ENCODE results near the gene KLRC2.

Gene KLRC2

DNA sequence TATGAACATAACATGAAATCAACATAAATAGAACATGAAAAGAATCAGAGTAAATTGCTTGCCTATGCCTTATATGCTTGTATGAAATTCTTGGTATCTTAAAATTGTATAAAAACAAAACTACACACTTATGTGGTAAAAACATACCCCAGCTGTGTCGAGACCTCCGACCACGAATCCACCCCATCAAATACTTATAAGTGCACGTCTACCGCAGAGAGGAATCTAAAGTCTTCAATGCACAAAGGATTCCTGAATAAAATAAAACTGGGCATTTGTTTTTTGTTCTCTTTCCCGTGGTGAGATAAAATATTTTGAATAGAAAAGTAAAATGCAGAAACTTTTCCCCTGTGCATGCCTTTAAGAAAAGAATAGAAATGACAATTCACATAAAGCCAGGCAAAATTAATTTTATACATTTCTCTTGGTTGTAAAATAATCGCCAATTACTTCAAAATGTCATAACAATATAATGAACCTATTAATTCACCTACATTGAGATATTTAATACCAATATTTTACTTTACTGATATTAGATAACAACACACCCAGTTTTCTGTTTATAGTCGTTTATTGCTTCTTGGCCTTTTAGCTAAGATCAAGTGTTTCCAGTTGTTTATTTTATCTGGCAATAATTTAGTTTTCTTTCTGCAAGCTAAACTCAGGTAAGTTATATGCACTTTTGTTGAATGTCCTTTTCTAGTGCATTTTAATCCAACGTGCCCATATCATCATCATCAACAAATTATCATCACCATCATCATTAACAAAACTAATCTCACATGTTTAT lies 47.0 kb downstream of the KLRC2 start:
- TF ChIP-seq ZBTB7A (IDR thresholded peaks at IDR 0.05; ENCODE audit: low read depth) = no peak
- no peak for TF ChIP-seq YY1 (IDR thresholded peaks at IDR 0.05; ENCODE audit: low read depth)
- no peak for TF ChIP-seq RAD21 (IDR thresholded peaks at IDR 0.05; ENCODE audit: low read depth)
- TF ChIP-seq, protein P1, sequence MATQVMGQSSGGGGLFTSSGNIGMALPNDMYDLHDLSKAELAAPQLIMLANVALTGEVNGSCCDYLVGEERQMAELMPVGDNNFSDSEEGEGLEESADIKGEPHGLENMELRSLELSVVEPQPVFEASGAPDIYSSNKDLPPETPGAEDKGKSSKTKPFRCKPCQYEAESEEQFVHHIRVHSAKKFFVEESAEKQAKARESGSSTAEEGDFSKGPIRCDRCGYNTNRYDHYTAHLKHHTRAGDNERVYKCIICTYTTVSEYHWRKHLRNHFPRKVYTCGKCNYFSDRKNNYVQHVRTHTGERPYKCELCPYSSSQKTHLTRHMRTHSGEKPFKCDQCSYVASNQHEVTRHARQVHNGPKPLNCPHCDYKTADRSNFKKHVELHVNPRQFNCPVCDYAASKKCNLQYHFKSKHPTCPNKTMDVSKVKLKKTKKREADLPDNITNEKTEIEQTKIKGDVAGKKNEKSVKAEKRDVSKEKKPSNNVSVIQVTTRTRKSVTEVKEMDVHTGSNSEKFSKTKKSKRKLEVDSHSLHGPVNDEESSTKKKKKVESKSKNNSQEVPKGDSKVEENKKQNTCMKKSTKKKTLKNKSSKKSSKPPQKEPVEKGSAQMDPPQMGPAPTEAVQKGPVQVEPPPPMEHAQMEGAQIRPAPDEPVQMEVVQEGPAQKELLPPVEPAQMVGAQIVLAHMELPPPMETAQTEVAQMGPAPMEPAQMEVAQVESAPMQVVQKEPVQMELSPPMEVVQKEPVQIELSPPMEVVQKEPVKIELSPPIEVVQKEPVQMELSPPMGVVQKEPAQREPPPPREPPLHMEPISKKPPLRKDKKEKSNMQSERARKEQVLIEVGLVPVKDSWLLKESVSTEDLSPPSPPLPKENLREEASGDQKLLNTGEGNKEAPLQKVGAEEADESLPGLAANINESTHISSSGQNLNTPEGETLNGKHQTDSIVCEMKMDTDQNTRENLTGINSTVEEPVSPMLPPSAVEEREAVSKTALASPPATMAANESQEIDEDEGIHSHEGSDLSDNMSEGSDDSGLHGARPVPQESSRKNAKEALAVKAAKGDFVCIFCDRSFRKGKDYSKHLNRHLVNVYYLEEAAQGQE (IDR thresholded peaks at IDR 0.05; ENCODE audit: low read depth) = no peak
- no peak for TF ChIP-seq TAF1 (IDR thresholded peaks at IDR 0.05; ENCODE audit: low read depth)
- TF ChIP-seq TEAD4 (IDR thresholded peaks at IDR 0.05) = no peak

DNA sequence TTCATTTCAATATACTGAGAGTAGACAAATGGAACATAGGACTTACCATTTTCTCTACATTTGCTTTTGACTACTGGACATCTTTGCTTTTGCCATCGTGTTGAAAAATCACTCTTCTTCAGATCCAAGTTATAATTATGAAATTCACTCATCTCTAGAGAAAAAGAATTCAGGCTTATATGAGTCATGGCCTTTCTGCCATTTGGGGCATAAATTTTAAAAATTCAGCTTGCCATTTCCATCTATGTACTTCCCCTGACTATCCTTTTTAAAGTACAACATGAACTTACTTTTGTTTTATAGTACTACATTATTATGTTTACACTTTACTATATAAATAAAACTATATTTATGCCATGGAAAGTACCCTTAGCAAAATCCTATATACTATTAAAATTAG lies 49.0 kb downstream of the KLRC2 start:
- TF ChIP-seq TCF12 (IDR thresholded peaks at IDR 0.05; ENCODE audit: low read depth) = no peak
- TF ChIP-seq ZBTB7A (IDR thresholded peaks at IDR 0.05; ENCODE audit: low read depth) = no peak
- TF ChIP-seq, protein P1 (IDR thresholded peaks at IDR 0.05; ENCODE audit: low read depth) = no peak
- no peak for TF ChIP-seq RAD21 (IDR thresholded peaks at IDR 0.05; ENCODE audit: low read depth)
- no peak for TF ChIP-seq YY1 (IDR thresholded peaks at IDR 0.05; ENCODE audit: low read depth)
- no peak for TF ChIP-seq TEAD4 (IDR thresholded peaks at IDR 0.05)

DNA sequence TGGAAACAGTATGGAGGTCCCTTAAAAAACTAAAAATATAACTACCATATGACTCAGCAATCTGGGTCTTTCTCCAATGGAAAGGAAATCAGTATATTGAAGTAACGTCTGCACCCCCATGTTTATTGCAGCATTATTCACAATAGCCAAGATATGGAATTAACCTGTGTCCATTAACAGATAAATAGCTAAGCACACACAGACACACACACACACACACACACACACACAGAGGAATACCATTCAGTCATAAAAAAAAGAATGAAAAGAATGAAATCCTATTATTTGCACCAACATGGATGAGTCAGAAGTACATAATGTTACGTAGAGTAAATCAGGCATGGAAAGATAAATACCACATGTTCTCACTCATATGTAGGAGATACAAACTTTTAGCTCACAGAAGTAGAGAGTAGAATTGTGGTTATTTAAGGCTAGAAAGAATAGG lies 50.6 kb downstream of the KLRC2 start:
- TF ChIP-seq YY1 (IDR thresholded peaks at IDR 0.05; ENCODE audit: low read depth) (no peak), TEAD4 (IDR thresholded peaks at IDR 0.05) (0 out of 2 replicates have a peak, but pooled peaks have one; percentile 13)

DNA sequence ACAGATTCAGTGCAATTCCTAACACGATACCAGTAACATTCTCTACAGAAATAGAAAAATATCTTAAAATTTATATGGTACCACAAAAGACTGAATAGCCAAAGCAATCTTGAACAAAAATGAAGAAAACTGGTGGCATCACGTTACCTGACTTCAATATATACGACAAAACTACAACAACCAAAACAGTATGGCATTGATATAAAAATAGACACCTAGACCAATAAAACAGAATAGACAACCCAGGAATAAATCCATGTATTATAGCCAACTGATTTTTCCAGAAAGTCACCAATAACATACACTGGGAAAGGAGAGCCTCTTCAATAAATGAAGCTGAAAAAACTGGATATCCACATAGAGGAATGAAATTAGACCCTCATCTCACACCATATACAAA lies 51.6 kb downstream of the KLRC2 start:
- TF ChIP-seq, protein P2, sequence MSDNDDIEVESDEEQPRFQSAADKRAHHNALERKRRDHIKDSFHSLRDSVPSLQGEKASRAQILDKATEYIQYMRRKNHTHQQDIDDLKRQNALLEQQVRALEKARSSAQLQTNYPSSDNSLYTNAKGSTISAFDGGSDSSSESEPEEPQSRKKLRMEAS (IDR thresholded peaks at IDR 0.05) = no peak
- TF ChIP-seq, protein P1 (IDR thresholded peaks at IDR 0.05; ENCODE audit: low read depth) = no peak
- TF ChIP-seq TCF12 (IDR thresholded peaks at IDR 0.05; ENCODE audit: low read depth) (no peak), CEBPB (IDR thresholded peaks at IDR 0.05) (no peak), EP300 (IDR thresholded peaks at IDR 0.05; ENCODE audit: borderline replicate concordance) (no peak), RAD21 (IDR thresholded peaks at IDR 0.05; ENCODE audit: low read depth) (no peak), CREB1 (IDR thresholded peaks at IDR 0.05; ENCODE audit: low read depth) (no peak), FOXM1 (IDR thresholded peaks at IDR 0.05; ENCODE audit: borderline replicate concordance, low read depth) (no peak), YY1 (IDR thresholded peaks at IDR 0.05; ENCODE audit: low read depth) (no peak), ZBTB7A (IDR thresholded peaks at IDR 0.05; ENCODE audit: low read depth) (no peak), TAF1 (IDR thresholded peaks at IDR 0.05; ENCODE audit: low read depth) (no peak), TEAD4 (IDR thresholded peaks at IDR 0.05) (no peak), EGR1 (IDR thresholded peaks at IDR 0.05) (no peak), NFIC (IDR thresholded peaks at IDR 0.05) (no peak)
- TF ChIP-seq, protein P3, sequence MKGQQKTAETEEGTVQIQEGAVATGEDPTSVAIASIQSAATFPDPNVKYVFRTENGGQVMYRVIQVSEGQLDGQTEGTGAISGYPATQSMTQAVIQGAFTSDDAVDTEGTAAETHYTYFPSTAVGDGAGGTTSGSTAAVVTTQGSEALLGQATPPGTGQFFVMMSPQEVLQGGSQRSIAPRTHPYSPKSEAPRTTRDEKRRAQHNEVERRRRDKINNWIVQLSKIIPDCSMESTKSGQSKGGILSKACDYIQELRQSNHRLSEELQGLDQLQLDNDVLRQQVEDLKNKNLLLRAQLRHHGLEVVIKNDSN (IDR thresholded peaks at IDR 0.05) = no peak

DNA sequence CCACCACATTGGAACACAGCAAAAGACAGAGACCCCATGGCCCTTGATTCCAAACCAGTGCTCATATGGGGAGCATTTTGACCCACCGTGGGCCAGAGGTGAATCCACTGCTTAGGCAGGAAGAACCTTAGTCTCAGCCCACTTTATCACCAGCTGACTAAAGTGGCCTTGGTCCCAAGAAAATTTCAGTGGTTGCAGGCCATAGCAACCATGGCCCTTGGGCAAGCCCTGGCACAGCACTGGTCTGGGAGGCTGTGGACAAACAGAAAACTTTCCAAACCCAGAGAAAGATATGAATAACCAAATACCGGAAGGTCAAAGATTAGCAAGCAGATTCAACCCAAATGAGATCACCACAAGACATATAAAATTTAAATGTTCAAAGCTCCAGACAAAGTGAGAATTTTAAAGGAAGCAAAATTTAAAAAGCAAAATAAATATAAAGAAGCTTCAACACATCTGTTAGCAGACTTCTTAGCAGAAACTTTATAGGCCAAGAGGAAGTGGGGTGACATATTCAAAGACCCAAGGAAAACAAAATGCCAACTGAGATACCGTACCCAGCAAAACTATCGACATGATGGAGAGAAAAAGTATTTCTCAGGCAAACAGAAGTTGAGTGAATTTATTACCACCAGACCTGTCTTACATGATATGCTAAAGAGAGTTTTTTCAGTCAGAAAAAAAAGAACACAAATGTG lies 53.7 kb downstream of the KLRC2 start:
- no peak for TF ChIP-seq ZBTB7A (IDR thresholded peaks at IDR 0.05; ENCODE audit: low read depth)
- TF ChIP-seq, protein P3 (IDR thresholded peaks at IDR 0.05) = no peak
- no peak for TF ChIP-seq YY1 (IDR thresholded peaks at IDR 0.05; ENCODE audit: low read depth)
- TF ChIP-seq, protein P1 (IDR thresholded peaks at IDR 0.05; ENCODE audit: low read depth) = no peak
- TF ChIP-seq EP300 (IDR thresholded peaks at IDR 0.05; ENCODE audit: borderline replicate concordance) = no peak
- TF ChIP-seq CEBPB (IDR thresholded peaks at IDR 0.05) = no peak
- TF ChIP-seq FOXM1 (IDR thresholded peaks at IDR 0.05; ENCODE audit: borderline replicate concordance, low read depth) = no peak
- no peak for TF ChIP-seq CREB1 (IDR thresholded peaks at IDR 0.05; ENCODE audit: low read depth)
- no peak for TF ChIP-seq TCF12 (IDR thresholded peaks at IDR 0.05; ENCODE audit: low read depth)
- no peak for TF ChIP-seq TEAD4 (IDR thresholded peaks at IDR 0.05)
- no peak for TF ChIP-seq RAD21 (IDR thresholded peaks at IDR 0.05; ENCODE audit: low read depth)
- TF ChIP-seq, protein P2 (IDR thresholded peaks at IDR 0.05) = no peak
- TF ChIP-seq NFIC (IDR thresholded peaks at IDR 0.05) = no peak

Data from Ishikawa (cell line).